Measurements from ENCODE around the gene PLIN3. TPM values are rescaled to one million over a fixed set of nuclear protein-coding genes. Genes with fewer than 3 reads are reported as not detected.

The PLIN3 gene
- total and polyA plus RNA-seq, 2 of the 8 experiments (the other 6 are each of a cell fraction or from before 2014, with no cell fraction given): 60.7 to 61.5 TPM

DNA sequence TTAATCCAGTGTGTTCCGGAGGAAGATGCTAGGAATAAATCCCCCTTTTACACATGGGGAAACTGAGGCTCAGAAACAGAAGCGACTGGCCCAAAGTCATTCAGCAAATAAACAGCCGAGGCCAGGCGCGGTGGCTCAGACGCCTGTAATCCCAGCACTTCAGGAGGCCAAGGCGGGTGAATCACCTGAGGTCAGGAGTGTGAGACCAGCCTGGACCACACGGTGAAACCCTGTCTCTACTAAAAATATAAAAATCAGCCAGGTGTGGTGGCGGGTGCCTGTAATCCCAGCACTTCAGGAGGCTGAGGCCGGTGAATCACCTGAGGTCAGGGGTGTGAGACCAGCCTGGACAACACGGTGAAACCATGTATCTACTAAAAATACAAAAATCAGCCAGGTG is 11.6 kb upstream of the PLIN3 start:
- POLR2A ChIA-PET (ENCODE audit: partially characterized antibody): interaction anchor here (0.5 to 1.2 kb wide), 2 partner anchors 21 to 90 kb away, joined by 3 read pairs; partner anchors contain the start of gene KDM4B
- H3K79me1 ChIP-seq (ENCODE audit: low read depth, low read length): no peaks in the 10 kb centered on the region

More for the DNA sequence above, 11.6 kb upstream of the PLIN3 start:
- no peak overlapping the region for H3K23ac ChIP-seq (ENCODE audit: insufficient read length)
- H3K27ac ChIP-seq (ENCODE audit: low read depth, low read length): no peak overlapping the region
- no peak overlapping the region for H2AK5ac ChIP-seq (ENCODE audit: low read depth, low read length)
- H3K4me1 ChIP-seq (replicated peaks in 1 of 4; ENCODE audit: control insufficient read depth in 3 of 4, insufficient read depth in 4 of 4, low read length in 3 of 4): peaks cover 0 to 19% (median 15%) of the 10 kb centered on the region in 4 experiments; a peak in 6 of 7 replicates
- no peak overlapping the region for H2AFZ ChIP-seq (ENCODE audit: low read length)
- CTCF ChIA-PET (ENCODE audit: partially characterized antibody): interaction anchor here (0.6 to 1.8 kb wide), 3 partner anchors 12 to 33 kb away, joined by 3 to 4 read pairs (median 3); partner anchors contain the start of gene ARRDC5
- H3K4ac ChIP-seq (replicated peaks; ENCODE audit: insufficient read length, low read depth, low read length): peak overlapping the region; percentile 13
- no peak for FAIRE-seq
- H4K91ac ChIP-seq (replicated peaks; ENCODE audit: insufficient read length, low read length): no peak overlapping the region
- H3K9ac ChIP-seq (replicated peaks in 1 of 4; ENCODE audit: extremely low read depth in 1 of 4, low read depth in 3 of 4, low read length in 3 of 4): no peak overlapping the region
- no peak overlapping the region for H3K14ac ChIP-seq (ENCODE audit: insufficient read length)
- peak overlapping the region; percentile 86; the same call in 1 of the 2 replicates for H2BK20ac ChIP-seq (ENCODE audit: low read length)
- no peak overlapping the region; the same call in 1 of the 2 replicates for H4K8ac ChIP-seq (ENCODE audit: extremely low read depth, insufficient read depth, low read length)
- 0 out of 2 replicates have a peak overlapping the region, but pooled peaks have one; percentile 24 for H3K18ac ChIP-seq (ENCODE audit: extremely low read depth, low read length)
- no peaks in the 10 kb centered on the region for H3K36me3 ChIP-seq (ENCODE audit: control insufficient read depth in 2 of 4, insufficient read depth in 4 of 4, low read length in 3 of 4)
- H2BK15ac ChIP-seq (ENCODE audit: low read length): no peak overlapping the region
- no peak for DNase-seq (ENCODE audit: low read depth in 1 of 2, low spot score in 2 of 2)
- peak overlapping the region; percentile 87; the same call in 1 of the 2 replicates for H2BK5ac ChIP-seq (ENCODE audit: low read depth, low read length)
- no peak overlapping the region for H4K5ac ChIP-seq (ENCODE audit: insufficient read length, low read depth, low read length)
- H3K4me3 ChIP-seq (ENCODE audit: extremely low read depth in 1 of 4, insufficient read depth in 2 of 4, low read depth in 3 of 4, low read length in 4 of 4): no peak overlapping the region
- no peaks in the 10 kb centered on the region for H4K20me1 ChIP-seq (replicated peaks in 1 of 2; ENCODE audit: control insufficient read depth in 1 of 2, insufficient read depth in 2 of 2, low read length in 2 of 2)
- H3K4me2 ChIP-seq (ENCODE audit: insufficient read depth in 1 of 2, low read depth in 2 of 2, low read length in 2 of 2): no peak overlapping the region
- no peaks in the 10 kb centered on the region for H3K79me2 ChIP-seq (ENCODE audit: control insufficient read depth in 1 of 2, insufficient read depth in 2 of 2, low read length in 2 of 2)
- WGBS, 2 experiments (ENCODE audit: extremely low coverage in 1 of 2, insufficient coverage in 1 of 2, insufficient read length in 1 of 2, insufficient replicate concordance in 2 of 2, low coverage in 1 of 2, low lambda C conversion rate in 2 of 2, missing lambda C conversion rate in 1 of 2): 93% methylated on average over 11 of the region's 11 CpGs; no CpG with 5 or more reads in 1 of the 2 experiments
- 0 out of 2 replicates have a peak overlapping the region, but pooled peaks have one; percentile 39 for H2BK12ac ChIP-seq (ENCODE audit: low read depth, low read length)
- no peaks in the 10 kb centered on the region for H3K9me3 ChIP-seq (ENCODE audit: insufficient read depth in 2 of 2, low read depth in 1 of 2, low read length in 1 of 2)
- H2BK120ac ChIP-seq (replicated peaks; ENCODE audit: low read depth, low read length): no peak overlapping the region
- H3K23me2 ChIP-seq (ENCODE audit: low read depth, low read length): no peaks in the 10 kb centered on the region; the same call in 1 of the 2 replicates
- no peaks in the 10 kb centered on the region; a peak in 1 of 7 replicates for H3K27me3 ChIP-seq (replicated peaks in 1 of 4; ENCODE audit: control insufficient read depth in 3 of 4, extremely low read depth in 1 of 4, insufficient read depth in 3 of 4, low read length in 3 of 4)
- H3K56ac ChIP-seq (replicated peaks; ENCODE audit: insufficient read length, low read depth, low read length): no peak overlapping the region
